Type B pancreatic cell (in vitro differentiated cells): Measurements from ENCODE around the gene NCOA4. TPM values are rescaled to one million over a fixed set of nuclear protein-coding genes. Genes with fewer than 3 reads are reported as not detected.
A peak's percentile ranks its signal among the peaks of the same experiment; 100 is the strongest.
"Not testable (repeated sequence)": the region's sequence is repeated elsewhere in the genome, so short reads cannot be mapped to it uniquely, and the experiment has no call there.

Experiments
- DNase-seq: peaks from one replicate; pipeline ENCODE4 v3.0.0; 2021; ENCODE audit warnings: mixed read lengths; ENCODE audit not compliant: unreplicated experiment; ENCODE audit errors: extremely low spot score
- H3K27ac Mint-ChIP-seq: 2 replicates; pipeline ENCODE4 v1.8.0; 2021; ENCODE audit warnings: mild to moderate bottlenecking, mixed read lengths
- H3K27me3 Mint-ChIP-seq: 2 replicates; pipeline ENCODE4 v1.8.0; 2021; ENCODE audit warnings: mixed read lengths
- H3K36me3 Mint-ChIP-seq: 2 replicates; pipeline ENCODE4 v1.8.0; 2021; ENCODE audit warnings: mixed read lengths
- H3K4me1 Mint-ChIP-seq: one replicate; pipeline ENCODE4 v1.8.0; 2021; ENCODE audit warnings: mixed read lengths; ENCODE audit not compliant: unreplicated experiment
- H3K4me3 Mint-ChIP-seq: 2 replicates; pipeline ENCODE4 v1.8.0; 2021; ENCODE audit warnings: mild to moderate bottlenecking, mixed read lengths
- H3K9me3 Mint-ChIP-seq: 2 replicates; pipeline ENCODE4 v1.8.0; 2021; ENCODE audit warnings: mixed read lengths
- total RNA-seq: library from RNA; stranded (reverse); gene quantifications from 2 replicates; pipeline ENCODE4 v1.2.1, GENCODE V29; 2021; ENCODE audit warnings: low replicate concordance
- TF ChIP-seq, protein P1 (sequence below): fragments of 200-600 bp; sonication (generic); conservative IDR thresholded peaks from 2 replicates; pipeline ENCODE4 v1.5.0; 2021; ENCODE audit warnings: antibody characterized with exemption, mild to moderate bottlenecking

The NCOA4 gene
- total RNA-seq, 1 donor from 2014 or later: 105 TPM

DNA sequence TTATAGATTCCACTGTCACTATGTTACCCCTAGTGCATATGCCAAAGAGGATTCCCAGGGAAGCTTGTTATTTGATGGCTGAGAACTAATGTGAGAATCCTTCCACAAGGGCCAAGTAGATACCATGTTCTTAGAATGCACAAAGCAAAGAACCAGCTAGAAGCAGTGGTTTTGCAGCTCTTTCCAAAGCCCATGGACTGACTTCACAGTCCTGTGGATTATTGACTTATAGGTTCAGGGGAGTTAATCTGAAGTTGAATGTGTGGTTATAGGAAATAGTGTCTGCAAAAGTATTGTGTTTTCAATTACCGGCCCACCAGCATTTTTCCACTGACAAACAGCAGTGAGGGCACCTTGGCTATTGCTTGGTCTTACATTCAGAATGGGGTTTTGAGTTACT lies 29.9 kb downstream of the NCOA4 start:
- no peak for DNase-seq
- TF ChIP-seq, protein P1, sequence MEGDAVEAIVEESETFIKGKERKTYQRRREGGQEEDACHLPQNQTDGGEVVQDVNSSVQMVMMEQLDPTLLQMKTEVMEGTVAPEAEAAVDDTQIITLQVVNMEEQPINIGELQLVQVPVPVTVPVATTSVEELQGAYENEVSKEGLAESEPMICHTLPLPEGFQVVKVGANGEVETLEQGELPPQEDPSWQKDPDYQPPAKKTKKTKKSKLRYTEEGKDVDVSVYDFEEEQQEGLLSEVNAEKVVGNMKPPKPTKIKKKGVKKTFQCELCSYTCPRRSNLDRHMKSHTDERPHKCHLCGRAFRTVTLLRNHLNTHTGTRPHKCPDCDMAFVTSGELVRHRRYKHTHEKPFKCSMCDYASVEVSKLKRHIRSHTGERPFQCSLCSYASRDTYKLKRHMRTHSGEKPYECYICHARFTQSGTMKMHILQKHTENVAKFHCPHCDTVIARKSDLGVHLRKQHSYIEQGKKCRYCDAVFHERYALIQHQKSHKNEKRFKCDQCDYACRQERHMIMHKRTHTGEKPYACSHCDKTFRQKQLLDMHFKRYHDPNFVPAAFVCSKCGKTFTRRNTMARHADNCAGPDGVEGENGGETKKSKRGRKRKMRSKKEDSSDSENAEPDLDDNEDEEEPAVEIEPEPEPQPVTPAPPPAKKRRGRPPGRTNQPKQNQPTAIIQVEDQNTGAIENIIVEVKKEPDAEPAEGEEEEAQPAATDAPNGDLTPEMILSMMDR: no peak
- H3K4me3 Mint-ChIP-seq: no peak overlapping the region
- no peaks in the 10 kb centered on the region for H3K27me3 Mint-ChIP-seq
- H3K27ac Mint-ChIP-seq: no peak overlapping the region
- no peaks in the 10 kb centered on the region for H3K9me3 Mint-ChIP-seq
- peaks cover 44% of the 10 kb centered on the region for H3K36me3 Mint-ChIP-seq
- H3K4me1 Mint-ChIP-seq: no peaks in the 10 kb centered on the region

DNA sequence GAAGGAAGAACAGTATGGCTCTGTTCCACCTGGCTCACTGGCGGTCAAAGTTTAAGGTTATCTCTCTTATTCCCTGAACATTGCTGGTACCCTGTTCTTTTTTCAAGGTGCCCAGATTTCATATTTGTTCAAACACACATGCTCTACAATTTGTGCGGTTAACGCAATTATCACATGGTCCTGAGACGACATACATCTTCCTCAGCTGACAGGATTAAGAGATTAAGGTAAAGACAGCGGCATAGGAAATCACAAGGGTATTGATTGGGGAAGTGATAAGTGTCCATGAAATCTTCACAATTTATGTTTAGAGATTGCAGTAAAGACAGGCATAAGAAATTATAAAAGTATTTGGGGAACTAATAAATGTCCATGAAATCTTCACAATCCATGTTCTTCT lies 30.5 kb downstream of the NCOA4 start:
- not testable (repeated sequence) for H3K27ac Mint-ChIP-seq, H3K27me3 Mint-ChIP-seq, H3K4me1 Mint-ChIP-seq, H3K4me3 Mint-ChIP-seq, DNase-seq, H3K9me3 Mint-ChIP-seq
- H3K36me3 Mint-ChIP-seq: peaks cover 44% of the 10 kb centered on the region

DNA sequence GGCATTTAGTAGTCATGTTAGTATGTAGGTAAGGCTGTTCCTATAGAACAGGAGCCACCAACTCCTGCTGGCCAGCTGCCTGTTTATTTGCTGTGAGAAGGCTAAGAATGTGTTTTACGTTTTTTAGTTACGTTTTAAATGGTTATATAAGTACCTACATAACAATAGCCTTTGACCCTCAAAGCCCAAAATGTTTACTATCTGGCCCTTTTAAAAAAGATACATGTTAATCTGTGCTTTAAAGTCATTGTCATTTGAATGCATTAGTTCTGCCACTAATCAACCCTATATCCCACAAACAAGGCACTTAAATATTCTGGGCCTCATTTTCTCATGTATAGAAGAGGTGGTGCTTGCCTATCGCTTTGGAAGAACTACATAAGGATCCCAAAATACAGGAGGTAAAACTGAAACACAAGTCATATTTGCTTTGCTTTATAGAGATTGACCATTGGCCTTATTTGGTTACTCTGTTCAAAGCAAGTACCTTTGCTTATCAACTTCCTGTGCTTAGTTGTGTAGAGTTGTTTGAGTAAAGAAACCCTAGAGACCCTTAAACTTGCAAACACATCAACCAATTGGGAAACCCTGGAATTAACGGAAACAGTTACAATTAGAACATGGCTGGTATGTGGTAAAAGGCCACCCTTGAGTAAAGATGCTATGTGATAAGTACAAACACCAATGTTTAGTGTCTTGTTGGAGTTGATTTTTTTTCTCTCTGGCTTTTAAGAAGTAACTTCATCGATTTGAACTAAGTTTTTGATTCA lies 32.2 kb downstream of the NCOA4 start:
- H3K9me3 Mint-ChIP-seq: no peaks in the 10 kb centered on the region
- H3K36me3 Mint-ChIP-seq: peaks cover 44% of the 10 kb centered on the region
- H3K27me3 Mint-ChIP-seq: no peaks in the 10 kb centered on the region
- TF ChIP-seq, protein P1: no peak
- no peaks in the 10 kb centered on the region for H3K4me1 Mint-ChIP-seq
- no peak for DNase-seq
- no peak overlapping the region for H3K27ac Mint-ChIP-seq
- no peak overlapping the region for H3K4me3 Mint-ChIP-seq

DNA sequence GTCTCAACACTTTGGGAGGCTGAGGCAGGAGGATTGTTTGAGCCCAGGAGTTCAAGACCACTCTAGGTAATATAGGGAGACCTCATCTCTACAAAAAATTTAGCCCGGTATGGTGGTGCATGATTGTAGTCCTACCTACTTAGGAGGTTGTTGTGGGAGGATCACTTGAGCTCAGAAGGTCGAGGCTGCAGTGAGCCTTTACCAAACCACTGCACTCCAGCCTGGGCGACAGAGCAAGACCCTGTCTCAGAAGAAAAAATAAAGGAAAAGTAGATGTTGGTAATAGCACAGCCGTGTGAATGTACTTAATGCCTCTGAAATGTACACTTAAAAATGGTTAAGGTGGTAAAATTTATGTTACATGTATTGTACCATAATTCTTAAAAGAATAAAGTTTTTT lies 32.9 kb downstream of the NCOA4 start:
- DNase-seq: no peak
- no peak overlapping the region for H3K27ac Mint-ChIP-seq
- TF ChIP-seq, protein P1: no peak
- H3K27me3 Mint-ChIP-seq: no peaks in the 10 kb centered on the region
- no peak overlapping the region for H3K4me3 Mint-ChIP-seq
- no peaks in the 10 kb centered on the region for H3K4me1 Mint-ChIP-seq
- no peaks in the 10 kb centered on the region for H3K9me3 Mint-ChIP-seq
- peaks cover 45% of the 10 kb centered on the region for H3K36me3 Mint-ChIP-seq

DNA sequence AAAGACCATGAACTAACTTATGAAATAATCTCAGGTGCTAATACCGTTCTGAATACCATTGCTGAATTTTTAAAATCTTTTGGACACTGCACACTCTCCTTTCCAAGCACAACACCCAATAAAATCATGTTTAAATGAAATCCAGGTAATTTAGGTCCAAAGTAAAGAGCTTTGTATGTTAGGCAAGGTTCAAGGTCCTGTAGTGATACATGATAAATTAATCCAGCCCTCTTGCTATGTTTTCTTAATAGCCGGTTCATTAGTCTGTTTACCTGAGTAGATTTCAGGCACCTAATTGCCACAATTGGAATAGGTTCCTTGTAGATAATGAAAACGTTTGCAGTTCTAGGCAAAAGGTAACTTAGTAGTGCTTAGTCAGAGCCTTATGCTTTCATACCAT lies 44.8 kb downstream of the NCOA4 start:
- not testable (repeated sequence) for H3K36me3 Mint-ChIP-seq, H3K27me3 Mint-ChIP-seq, H3K4me1 Mint-ChIP-seq, DNase-seq, H3K9me3 Mint-ChIP-seq, H3K27ac Mint-ChIP-seq, H3K4me3 Mint-ChIP-seq

DNA sequence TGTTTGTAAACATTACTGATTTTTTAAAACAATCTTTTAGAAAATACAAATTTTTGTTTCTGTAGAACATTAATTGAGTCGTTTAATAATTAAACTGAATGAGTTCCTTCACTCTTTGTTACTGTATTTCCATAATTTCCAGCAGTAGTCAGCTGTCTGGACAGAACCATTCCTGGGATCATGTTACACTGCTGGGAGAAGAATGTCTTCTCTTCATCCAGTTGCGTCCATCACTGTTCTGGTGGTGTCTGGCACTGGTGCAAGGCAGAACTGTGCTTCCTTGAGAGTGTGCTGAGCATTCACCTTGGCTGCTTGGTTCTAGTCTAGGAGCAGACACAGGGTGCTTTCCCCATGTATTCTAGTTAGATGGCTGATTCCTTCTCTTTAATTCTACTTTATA lies 46.0 kb downstream of the NCOA4 start:
- not testable (repeated sequence) for H3K4me1 Mint-ChIP-seq, H3K4me3 Mint-ChIP-seq, H3K27me3 Mint-ChIP-seq, H3K9me3 Mint-ChIP-seq, DNase-seq, H3K36me3 Mint-ChIP-seq, H3K27ac Mint-ChIP-seq

DNA sequence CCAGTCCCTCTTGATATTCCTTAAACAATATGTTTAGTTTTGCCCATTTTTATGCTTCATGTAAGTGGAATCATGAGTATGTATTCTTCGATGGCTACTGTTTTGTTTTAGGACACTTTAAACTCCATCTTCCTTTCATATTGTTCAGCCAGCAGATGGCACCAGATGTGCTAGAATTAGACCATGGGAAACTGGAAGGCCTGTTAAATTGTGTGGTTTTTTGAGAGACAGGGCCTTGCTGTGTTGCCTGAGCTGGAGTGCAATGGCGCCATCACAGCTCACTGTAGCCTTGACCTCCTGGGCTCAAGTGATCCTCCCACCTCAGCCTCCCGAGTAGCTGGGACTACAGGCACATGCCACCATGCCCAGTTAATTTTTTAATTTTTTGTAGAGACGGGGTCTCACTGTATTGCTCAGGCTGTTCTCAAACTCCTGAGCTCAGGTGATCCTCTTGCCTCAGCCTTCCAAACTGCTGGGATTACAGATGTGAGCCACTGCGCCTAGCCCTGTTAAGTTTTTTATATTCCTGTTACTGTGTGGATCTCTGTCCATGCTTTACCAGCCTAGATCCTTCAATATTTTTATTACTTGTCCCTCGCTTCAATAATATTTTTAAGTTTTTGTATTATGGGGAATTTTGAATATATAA lies 46.8 kb downstream of the NCOA4 start:
- not testable (repeated sequence) for DNase-seq, H3K36me3 Mint-ChIP-seq, H3K4me3 Mint-ChIP-seq, H3K27me3 Mint-ChIP-seq, H3K9me3 Mint-ChIP-seq, H3K27ac Mint-ChIP-seq, H3K4me1 Mint-ChIP-seq
- TF ChIP-seq, protein P1: peak; percentile 65

DNA sequence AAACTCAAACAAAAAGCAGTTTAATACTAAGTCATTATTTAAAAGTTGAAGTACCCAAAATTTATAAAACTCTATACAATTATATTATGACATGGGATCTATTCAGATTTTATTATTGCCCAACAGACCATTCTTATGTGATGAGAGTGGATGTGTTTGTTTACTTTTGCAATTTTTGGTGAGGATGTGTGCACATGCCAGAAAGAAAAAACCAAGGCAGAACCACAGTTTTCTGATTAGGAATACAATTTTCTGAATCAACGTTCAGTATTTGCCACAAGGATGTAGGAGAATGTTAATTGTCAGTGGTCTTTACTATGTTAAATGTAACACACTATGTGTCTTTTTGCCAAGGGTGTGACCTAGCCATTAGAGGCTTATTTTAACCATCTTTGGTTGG lies 49.1 kb downstream of the NCOA4 start:
- DNase-seq, H3K27ac Mint-ChIP-seq, H3K27me3 Mint-ChIP-seq, H3K4me1 Mint-ChIP-seq, H3K9me3 Mint-ChIP-seq, H3K4me3 Mint-ChIP-seq, H3K36me3 Mint-ChIP-seq: not testable (repeated sequence)

DNA sequence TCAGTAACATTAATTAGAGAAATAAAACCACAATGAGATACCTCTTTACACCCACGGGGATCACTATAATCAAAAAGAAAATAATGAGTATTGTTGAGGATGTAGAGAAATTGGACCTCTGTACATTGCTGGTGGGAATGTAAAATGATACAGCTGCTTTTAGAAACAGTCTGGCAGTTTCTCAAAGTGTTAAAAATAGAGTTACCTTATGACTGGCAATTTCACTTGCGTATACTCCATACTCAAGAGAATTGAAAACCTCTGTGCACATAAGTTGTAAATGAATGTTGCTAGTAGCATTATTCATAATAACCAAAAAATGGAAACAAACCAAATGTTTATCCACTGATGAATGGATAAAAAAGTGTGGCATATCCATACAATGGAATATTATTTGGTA lies 51.9 kb downstream of the NCOA4 start:
- H3K4me3 Mint-ChIP-seq: not testable (repeated sequence)

DNA sequence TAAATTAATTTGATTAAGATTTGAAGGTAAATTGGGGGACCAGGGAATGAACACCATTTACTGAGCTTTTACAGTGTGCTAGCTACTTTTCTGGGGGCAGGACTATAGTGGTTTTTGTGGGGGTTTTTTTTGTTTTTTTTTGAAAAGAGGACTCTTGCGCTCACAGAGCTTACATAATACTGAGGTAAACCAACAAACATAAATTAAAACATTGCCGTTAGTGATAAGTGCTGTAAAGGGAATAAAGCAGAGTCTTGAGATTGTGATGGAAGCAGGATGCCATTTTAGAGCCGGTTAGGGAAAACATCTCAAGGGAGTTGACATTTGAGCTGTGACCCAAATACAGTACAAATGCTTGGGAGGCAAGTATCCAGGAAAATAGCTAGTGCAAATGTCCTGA lies 56.4 kb downstream of the NCOA4 start:
- not testable (repeated sequence) for DNase-seq, H3K9me3 Mint-ChIP-seq, H3K36me3 Mint-ChIP-seq, H3K27me3 Mint-ChIP-seq
- H3K4me1 Mint-ChIP-seq: peaks cover 16% of the 10 kb centered on the region
- peak overlapping the region; percentile 4 for H3K27ac Mint-ChIP-seq
- H3K4me3 Mint-ChIP-seq: peak overlapping the region; percentile 23

More for the DNA sequence above, 51.9 kb downstream of the NCOA4 start:
- H3K27me3 Mint-ChIP-seq, DNase-seq, H3K9me3 Mint-ChIP-seq, H3K27ac Mint-ChIP-seq, H3K4me1 Mint-ChIP-seq, H3K36me3 Mint-ChIP-seq: not testable (repeated sequence)
